MCF 10A (cell line): ENCODE results near the gene NETO2. TPM values are rescaled to one million over a fixed set of nuclear protein-coding genes. Genes with fewer than 3 reads are reported as not detected.

ENCODE experiments used
- BruUV-seq: library from RNA; stranded (reverse); fragments of 400-500 nt; replicated peaks from 2 replicates; lab custom pipeline; 2021; lab: Mats Ljungman, UMichigan
- CTCF ChIA-PET: fragments of 300-600 bp; sonication (Branson Sonifier 250); formaldehyde crosslinking; extraction: SDS; loops from one replicate; lab custom pipeline; 2021; ENCODE audit warnings: antibody characterized with exemption, inconsistent platforms; lab: Yijun Ruan, JAX
- POLR2A ChIA-PET: fragments of 300-600, 350-650 bp; sonication (Branson Sonifier 250); formaldehyde crosslinking; extraction: SDS; loops from one replicate; lab custom pipeline; 2020; ENCODE audit warnings: antibody characterized with exemption, inconsistent platforms; lab: Yijun Ruan, JAX
- DNase-seq: peaks from one replicate; pipeline ENCODE4 v3.0.0-alpha.2; 2018; ENCODE audit not compliant: unreplicated experiment
- H3K27ac Mint-ChIP-seq: one replicate; pipeline ENCODE4 v1.8.0; 2022; ENCODE audit warnings: mild to moderate bottlenecking, low read depth, mixed read lengths; ENCODE audit not compliant: unreplicated experiment
- H3K27me3 Mint-ChIP-seq: one replicate; pipeline ENCODE4 v1.8.0; 2022; ENCODE audit warnings: mixed read lengths; ENCODE audit not compliant: insufficient read depth, unreplicated experiment
- H3K36me3 Mint-ChIP-seq: one replicate; pipeline ENCODE4 v1.8.0; 2022; ENCODE audit warnings: mild to moderate bottlenecking, moderate library complexity, mixed read lengths; ENCODE audit not compliant: insufficient read depth, unreplicated experiment
- H3K4me1 Mint-ChIP-seq: one replicate; pipeline ENCODE4 v1.8.0; 2022; ENCODE audit warnings: mixed read lengths; ENCODE audit not compliant: insufficient read depth, unreplicated experiment
- H3K4me3 Mint-ChIP-seq: one replicate; pipeline ENCODE4 v1.8.0; 2022; ENCODE audit warnings: mild to moderate bottlenecking, moderate library complexity, mixed read lengths; ENCODE audit not compliant: unreplicated experiment
- H3K9me3 Mint-ChIP-seq: one replicate; pipeline ENCODE4 v1.8.0; 2022; ENCODE audit warnings: mixed read lengths; ENCODE audit not compliant: unreplicated experiment
- intact Hi-C: fragments of 100-400 bp; cut with micrococcal nuclease; formaldehyde crosslinking; loops from 2 replicates; pipeline ENCODE4 v1.14.1; 2022
- total RNA-seq: library from RNA; stranded (reverse); gene quantifications from 2 replicates; pipeline ENCODE4 v1.2.3, GENCODE V29; 2022
- TF ChIP-seq, protein P1 (sequence below): fragments of 200-600 bp; IDR thresholded peaks from one replicate; pipeline ENCODE4 v1.8.0; 2022; ENCODE audit warnings: antibody characterized with exemption, mild to moderate bottlenecking; ENCODE audit not compliant: unreplicated experiment

NETO2 gene
- total RNA-seq, 1 experiment from 2014 or later: 40.8 TPM

DNA sequence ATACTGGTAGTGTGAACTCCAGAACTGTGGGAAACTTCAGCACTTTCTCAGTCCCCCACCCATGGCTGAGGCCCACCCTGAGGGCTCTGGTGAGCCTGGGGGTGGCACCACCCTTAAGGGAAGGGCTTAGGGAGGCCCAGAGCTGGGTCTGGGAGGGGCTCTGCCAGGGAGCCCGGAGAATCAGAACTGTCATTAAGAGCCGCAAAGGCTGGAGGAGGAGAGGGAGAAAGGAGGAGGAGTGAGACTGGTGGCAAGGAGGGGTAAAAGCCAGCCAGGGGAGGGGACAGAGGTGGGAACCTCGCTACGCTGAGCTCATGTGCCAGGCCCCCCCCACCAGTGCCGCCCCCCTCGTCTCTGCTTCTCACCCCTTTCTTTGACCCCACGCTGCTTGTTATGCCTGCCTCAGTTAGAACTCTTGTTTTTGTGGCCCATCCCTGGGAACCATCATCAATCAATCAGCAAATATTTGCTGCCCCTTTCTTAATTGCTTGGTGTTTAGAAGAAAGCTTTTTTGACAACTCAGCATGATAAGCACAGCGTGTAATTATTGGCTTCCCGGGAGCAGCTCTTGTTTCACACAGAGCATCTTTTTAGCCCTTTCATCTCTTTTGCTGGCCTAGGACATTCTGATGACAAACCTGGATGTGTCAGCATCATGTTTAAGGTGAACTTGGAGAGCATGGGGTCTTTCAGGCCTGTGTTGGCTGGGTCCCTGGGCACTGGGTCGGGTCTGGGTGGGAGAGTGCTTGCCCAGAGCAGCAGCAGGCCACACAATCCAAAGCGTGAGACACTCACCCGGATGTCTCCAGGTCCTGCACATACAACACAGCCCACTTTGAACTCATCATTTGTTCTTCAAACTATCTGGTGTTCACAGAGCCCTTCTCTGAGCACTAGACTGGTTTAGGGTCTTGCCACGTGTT lies 77.7 kb downstream of the NETO2 start:
- Mint-ChIP-seq H3K4me1 (no peaks in the 10 kb centered on the region), H3K27me3 (no peaks in the 10 kb centered on the region), H3K27ac (no peak overlapping the region), H3K9me3 (no peaks in the 10 kb centered on the region), H3K36me3 (no peaks in the 10 kb centered on the region), H3K4me3 (no peak overlapping the region)
- POLR2A ChIA-PET: no interaction called here
- TF ChIP-seq, protein P1, sequence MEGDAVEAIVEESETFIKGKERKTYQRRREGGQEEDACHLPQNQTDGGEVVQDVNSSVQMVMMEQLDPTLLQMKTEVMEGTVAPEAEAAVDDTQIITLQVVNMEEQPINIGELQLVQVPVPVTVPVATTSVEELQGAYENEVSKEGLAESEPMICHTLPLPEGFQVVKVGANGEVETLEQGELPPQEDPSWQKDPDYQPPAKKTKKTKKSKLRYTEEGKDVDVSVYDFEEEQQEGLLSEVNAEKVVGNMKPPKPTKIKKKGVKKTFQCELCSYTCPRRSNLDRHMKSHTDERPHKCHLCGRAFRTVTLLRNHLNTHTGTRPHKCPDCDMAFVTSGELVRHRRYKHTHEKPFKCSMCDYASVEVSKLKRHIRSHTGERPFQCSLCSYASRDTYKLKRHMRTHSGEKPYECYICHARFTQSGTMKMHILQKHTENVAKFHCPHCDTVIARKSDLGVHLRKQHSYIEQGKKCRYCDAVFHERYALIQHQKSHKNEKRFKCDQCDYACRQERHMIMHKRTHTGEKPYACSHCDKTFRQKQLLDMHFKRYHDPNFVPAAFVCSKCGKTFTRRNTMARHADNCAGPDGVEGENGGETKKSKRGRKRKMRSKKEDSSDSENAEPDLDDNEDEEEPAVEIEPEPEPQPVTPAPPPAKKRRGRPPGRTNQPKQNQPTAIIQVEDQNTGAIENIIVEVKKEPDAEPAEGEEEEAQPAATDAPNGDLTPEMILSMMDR: no peak
- DNase-seq: no peak
- BruUV-seq: no TSS peak
- CTCF ChIA-PET: no interaction called here
- intact Hi-C loops: no loop called here

DNA sequence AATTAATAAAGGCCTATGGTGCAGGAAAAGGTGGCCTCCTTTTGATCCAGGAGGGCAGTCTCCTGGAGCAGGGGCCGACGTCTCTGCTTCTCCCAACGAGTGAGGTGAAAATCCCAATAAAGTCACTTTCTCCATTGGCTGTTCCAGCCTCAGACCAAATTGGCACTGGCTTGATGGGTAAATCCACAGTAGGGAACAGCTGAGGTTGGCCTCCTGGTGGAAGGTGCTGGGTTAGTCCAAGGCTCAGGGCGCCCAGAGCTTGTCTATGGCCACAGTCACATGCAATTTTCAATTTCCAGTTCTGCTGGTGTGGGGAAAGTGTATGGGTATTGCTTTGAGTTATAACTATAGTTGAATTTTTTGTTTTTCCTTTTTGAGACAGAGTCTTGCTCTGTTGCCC lies 79.0 kb downstream of the NETO2 start:
- POLR2A ChIA-PET: no interaction called here
- Mint-ChIP-seq H3K27ac (no peak overlapping the region), H3K36me3 (no peaks in the 10 kb centered on the region), H3K9me3 (no peaks in the 10 kb centered on the region), H3K4me3 (no peak overlapping the region), H3K27me3 (no peaks in the 10 kb centered on the region), H3K4me1 (no peaks in the 10 kb centered on the region)
- intact Hi-C loops: no loop called here
- TF ChIP-seq, protein P1: no peak
- CTCF ChIA-PET: interaction anchor here (0.6 to 1.0 kb wide), 2 partner anchors 15 to 37 kb away, joined by 3 read pairs; no protein-coding TSS in a partner anchor
- DNase-seq: no peak
- no TSS peak for BruUV-seq

DNA sequence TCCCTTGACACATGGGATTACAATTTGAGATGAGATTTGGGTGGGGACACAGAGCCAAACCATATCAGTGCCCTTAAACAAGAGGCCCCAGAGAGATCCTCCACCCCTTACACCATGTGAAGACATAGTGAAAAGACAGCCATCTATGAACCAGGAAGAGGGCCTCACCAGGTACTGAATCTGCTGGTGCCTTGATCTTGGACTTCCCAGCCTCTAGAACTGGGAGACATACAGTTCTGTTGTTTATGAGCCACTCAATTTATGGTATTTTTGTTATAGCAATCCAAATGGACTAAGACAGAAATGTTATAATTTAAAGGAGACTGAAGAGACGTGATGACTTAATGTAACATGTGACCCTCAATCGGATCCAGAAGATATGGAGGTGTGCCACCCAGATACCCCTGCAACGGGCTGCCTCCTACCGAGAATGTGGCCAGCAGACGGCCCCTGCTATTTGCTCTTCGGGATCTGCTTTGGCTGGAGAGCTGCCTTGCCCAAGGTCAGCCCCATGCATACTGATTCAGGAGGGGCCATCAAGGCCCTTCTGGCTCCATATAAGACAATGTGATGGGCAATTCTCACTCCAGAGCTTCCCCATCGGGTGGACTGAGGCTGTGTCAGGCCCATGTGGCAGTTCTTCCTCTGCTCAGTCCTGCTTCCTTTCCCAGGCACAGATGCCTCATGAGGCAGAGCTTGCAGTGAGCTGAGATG lies 80.6 kb downstream of the NETO2 start:
- ChIA-PET POLR2A (no interaction called here), CTCF (interaction anchor here (0.6 to 0.9 kb wide), 4 partner anchors 32 to 483 kb away, joined by 3 read pairs; no protein-coding TSS in a partner anchor)
- TF ChIP-seq, protein P1: no peak
- Mint-ChIP-seq H3K27me3 (no peaks in the 10 kb centered on the region), H3K4me1 (no peaks in the 10 kb centered on the region), H3K27ac (no peak overlapping the region), H3K4me3 (no peak overlapping the region), H3K36me3 (no peaks in the 10 kb centered on the region), H3K9me3 (no peaks in the 10 kb centered on the region)
- no TSS peak for BruUV-seq
- DNase-seq: no peak
- intact Hi-C loops: no loop called here

DNA sequence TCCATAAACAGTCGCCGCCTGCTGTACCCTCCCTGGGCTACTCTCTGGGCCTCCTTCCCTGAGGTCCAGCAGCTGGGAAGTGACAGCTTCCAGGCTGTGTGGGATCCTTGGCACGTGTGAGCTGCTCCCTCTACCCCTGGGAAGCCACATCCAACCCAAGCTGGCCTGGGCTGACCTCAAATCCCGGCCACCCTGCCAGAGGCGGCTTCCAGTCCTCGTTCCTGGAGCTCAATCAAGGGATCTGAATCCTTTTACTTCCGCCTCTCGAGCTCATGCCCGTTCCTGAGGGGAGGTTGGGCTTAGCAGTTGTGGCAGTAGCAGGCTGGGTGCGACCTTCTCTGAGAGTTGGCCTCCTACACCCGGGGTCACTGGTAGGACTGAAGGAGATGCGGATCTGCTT lies 82.5 kb downstream of the NETO2 start:
- no TSS peak for BruUV-seq

More for the DNA sequence above, 82.5 kb downstream of the NETO2 start:
- Mint-ChIP-seq H3K4me3 (no peak overlapping the region), H3K36me3 (no peaks in the 10 kb centered on the region), H3K9me3 (no peaks in the 10 kb centered on the region), H3K4me1 (no peaks in the 10 kb centered on the region), H3K27ac (no peak overlapping the region), H3K27me3 (no peaks in the 10 kb centered on the region)
- TF ChIP-seq, protein P1: no peak
- POLR2A ChIA-PET: no interaction called here
- DNase-seq: no peak
- CTCF ChIA-PET: no interaction called here
- intact Hi-C loops: no loop called here
